H9 (cell line): ENCODE measurements around the gene ADAMTS17. TPM values are rescaled to one million over a fixed set of nuclear protein-coding genes. Genes with fewer than 3 reads are reported as not detected.

ENCODE experiments used
- DNase-seq: peaks from one replicate; pipeline ENCODE4 v3.0.0-alpha.2; 2017
- H2AFZ ChIP-seq: one replicate; pipeline ENCODE4 v1.6.1; 2013; ENCODE audit warnings: mild to moderate bottlenecking, low read length, control low read depth, moderate library complexity
- H2AK5ac ChIP-seq: 2 replicates; pipeline ENCODE4 v1.6.1; 2013; ENCODE audit warnings: low read length, control low read depth, mixed read lengths; ENCODE audit not compliant: insufficient read length
- H2BK120ac ChIP-seq: one replicate; pipeline ENCODE4 v1.6.1; 2013; ENCODE audit warnings: low read depth, mild to moderate bottlenecking, low read length, control low read depth, inconsistent platforms; ENCODE audit not compliant: poor library complexity, severe bottlenecking
- H2BK12ac ChIP-seq: 2 replicates; pipeline ENCODE4 v1.6.1; 2013; ENCODE audit warnings: low read length, control low read depth, mixed read lengths, low read depth; ENCODE audit not compliant: insufficient read length
- H2BK15ac ChIP-seq: 2 replicates; pipeline ENCODE4 v1.6.1; 2013; ENCODE audit warnings: low read depth, low read length, control low read depth
- H2BK20ac ChIP-seq: one replicate; pipeline ENCODE4 v1.6.1; 2013; ENCODE audit warnings: low read depth, mild to moderate bottlenecking, low read length, control low read depth, inconsistent platforms; ENCODE audit not compliant: poor library complexity, severe bottlenecking
- H2BK5ac ChIP-seq: 2 replicates; pipeline ENCODE4 v1.6.1; 2013; ENCODE audit warnings: low read length, control low read depth, mixed read lengths; ENCODE audit not compliant: insufficient read length
- H3K14ac ChIP-seq: 2 replicates; pipeline ENCODE4 v1.6.1; 2013; ENCODE audit warnings: low read length, control low read depth; ENCODE audit not compliant: insufficient read depth
- H3K18ac ChIP-seq: 2 replicates; pipeline ENCODE4 v1.6.1; 2013; ENCODE audit warnings: low read depth, mild to moderate bottlenecking, mixed read lengths, low read length, control low read depth; ENCODE audit not compliant: insufficient read length
- H3K23ac ChIP-seq: 2 replicates; pipeline ENCODE4 v1.6.1; 2013; ENCODE audit warnings: low read length, control low read depth, mixed read lengths, low read depth; ENCODE audit not compliant: insufficient read length
- H3K23me2 ChIP-seq: 2 replicates; pipeline ENCODE4 v1.6.1; 2013; ENCODE audit warnings: low read depth, mild to moderate bottlenecking, mixed read lengths, low read length, control low read depth; ENCODE audit not compliant: insufficient read length, poor library complexity, severe bottlenecking
- H3K27ac ChIP-seq: 2 replicates; pipeline ENCODE4 v1.5.1; 2013; ENCODE audit warnings: low read length, control low read depth, mixed read lengths, low read depth; ENCODE audit not compliant: insufficient read length
- H3K27me3 ChIP-seq: 2 replicates; pipeline ENCODE4 v1.6.1; 2013; ENCODE audit warnings: low read length, control low read depth, inconsistent platforms; ENCODE audit not compliant: insufficient read depth
- H3K4ac ChIP-seq: 2 replicates; pipeline ENCODE4 v1.6.1; 2013; ENCODE audit warnings: low read depth, mild to moderate bottlenecking, control low read depth, inconsistent platforms, low read length, moderate library complexity
- H3K4me1 ChIP-seq: 2 replicates; pipeline ENCODE4 v1.6.1; 2013; ENCODE audit warnings: low read length, control low read depth, inconsistent platforms; ENCODE audit not compliant: insufficient read depth
- H3K4me2 ChIP-seq: 2 replicates; pipeline ENCODE4 v1.6.1; 2013; ENCODE audit warnings: low read length, control low read depth, mixed read lengths; ENCODE audit not compliant: insufficient read length, insufficient read depth
- H3K56ac ChIP-seq: 2 replicates; pipeline ENCODE4 v1.6.1; 2013; ENCODE audit warnings: low read depth, mild to moderate bottlenecking, mixed read lengths, low read length, control low read depth; ENCODE audit not compliant: insufficient read length
- H3K79me1 ChIP-seq: 2 replicates; pipeline ENCODE4 v1.6.1; 2013; ENCODE audit warnings: low read depth, mild to moderate bottlenecking, moderate library complexity, low read length, control low read depth, inconsistent platforms; ENCODE audit not compliant: insufficient read depth, poor library complexity, severe bottlenecking
- H3K79me2 ChIP-seq: 2 replicates; pipeline ENCODE4 v1.6.1; 2013; ENCODE audit warnings: low read length, control low read depth, inconsistent platforms; ENCODE audit not compliant: insufficient read depth
- H3K9ac ChIP-seq: 2 replicates; pipeline ENCODE4 v1.6.1; 2013; ENCODE audit warnings: low read length, control low read depth, mixed read lengths; ENCODE audit not compliant: insufficient read length; ENCODE audit errors: extremely low read depth
- H3K9me3 ChIP-seq: one replicate; pipeline ENCODE4 v1.6.1; 2013; ENCODE audit warnings: low read depth, low read length, inconsistent platforms; ENCODE audit not compliant: control insufficient read depth
- H3T11ph ChIP-seq: one replicate; pipeline ENCODE4 v1.6.1; 2013; ENCODE audit warnings: mild to moderate bottlenecking, low read length, control low read depth, inconsistent platforms
- H4K20me1 ChIP-seq: one replicate; pipeline ENCODE4 v1.6.1; 2013; ENCODE audit not compliant: control insufficient read depth, insufficient read length, insufficient read depth
- H4K5ac ChIP-seq: 2 replicates; pipeline ENCODE4 v1.6.1; 2013; ENCODE audit warnings: low read depth, mild to moderate bottlenecking, mixed read lengths, low read length, control low read depth; ENCODE audit not compliant: insufficient read length
- H4K8ac ChIP-seq: replicated peaks from 2 replicates; pipeline ENCODE4 v1.6.1; 2013; ENCODE audit warnings: low read length, control low read depth, mixed read lengths, low read depth; ENCODE audit not compliant: insufficient read length
- H4K91ac ChIP-seq: 2 replicates; pipeline ENCODE4 v1.6.1; 2013; ENCODE audit warnings: low read depth, mild to moderate bottlenecking, moderate library complexity, mixed read lengths, low read length, control low read depth; ENCODE audit not compliant: insufficient read length
- H3K27ac Mint-ChIP-seq, 3 experiments: 2 replicates in 2 of 3; 3 replicates in 1 of 3; pipeline ENCODE4 v1.8.0; 2020 to 2021; ENCODE audit warnings: mixed read lengths in 3 of 3, mild to moderate bottlenecking in 1 of 3, moderate library complexity in 1 of 3
- H3K27me3 Mint-ChIP-seq: 2 replicates; pipeline ENCODE4 v1.8.0; 2021; ENCODE audit warnings: low read depth, mild to moderate bottlenecking, moderate library complexity, mixed read lengths
- H3K36me3 Mint-ChIP-seq, 3 experiments: 2 replicates in 2 of 3; 3 replicates in 1 of 3; pipeline ENCODE4 v1.8.0; 2020 to 2021; ENCODE audit warnings: low read depth in 3 of 3, mixed read lengths in 3 of 3; ENCODE audit not compliant: insufficient read depth in 1 of 3
- H3K4me1 Mint-ChIP-seq, 2 experiments: 2 replicates each; pipeline ENCODE4 v1.8.0; 2020; ENCODE audit warnings: mixed read lengths in 2 of 2
- H3K4me3 Mint-ChIP-seq, 2 experiments: 2 replicates in 1 of 2; 3 replicates in 1 of 2; pipeline ENCODE4 v1.8.0; 2020 to 2021; ENCODE audit warnings: mild to moderate bottlenecking in 2 of 2, mixed read lengths in 2 of 2, moderate library complexity in 1 of 2
- H3K9me3 Mint-ChIP-seq, 2 experiments: 2 replicates in 1 of 2; 3 replicates in 1 of 2; pipeline ENCODE4 v1.8.0; 2020; ENCODE audit warnings: mild to moderate bottlenecking in 2 of 2, mixed read lengths in 2 of 2, moderate library complexity in 1 of 2
- CTCF ChIP-seq: fragments of 200-600 bp; sonication (generic); conservative IDR thresholded peaks from 3 replicates; pipeline ENCODE4 v1.8.0; 2021; ENCODE audit warnings: antibody characterized with exemption, mild to moderate bottlenecking
- WGBS: extraction: QIAGEN DNeasy Blood & Tissue Kit; methylation state at CpG from one replicate; pipeline ENCODE4 v1.1.7; 2013; ENCODE audit warnings: missing lambda C conversion rate, low lambda C conversion rate, mixed read lengths; ENCODE audit not compliant: insufficient read length; ENCODE audit errors: extremely low coverage; 5-methylcytosine and 5-hydroxymethylcytosine counted together
- total RNA-seq: library from RNA; stranded (reverse); gene quantifications from 2 replicates; pipeline ENCODE4 v1.2.1, GENCODE V29; 2021

Gene ADAMTS17
- total RNA-seq, 1 experiment from 2014 or later = 2.9 TPM

- Histone ChIP-seq H3K56ac (no peak overlapping the region), H3K79me1 (no peaks in the 10 kb centered on the region), H2BK20ac (no peak overlapping the region), H2BK120ac (no peak overlapping the region), H3T11ph (no peak overlapping the region), H2AK5ac (no peak overlapping the region), H3K4ac (no peak overlapping the region), H4K8ac (no peak overlapping the region), H3K9me3 (no peaks in the 10 kb centered on the region), H4K20me1 (no peaks in the 10 kb centered on the region), H3K23me2 (no peaks in the 10 kb centered on the region), H3K27ac (no peak overlapping the region), H3K4me1 (peaks cover 5% of the 10 kb centered on the region; the same call in 1 of the 2 replicates), H3K79me2 (no peaks in the 10 kb centered on the region), H4K91ac (no peak overlapping the region), H2BK15ac (no peak overlapping the region), H2BK12ac (no peak overlapping the region), H3K14ac (no peak overlapping the region), H3K27me3 (no peaks in the 10 kb centered on the region), H4K5ac (no peak overlapping the region), H2BK5ac (no peak overlapping the region), H3K4me2 (no peak overlapping the region), H3K23ac (no peak overlapping the region), H2AFZ (no peak overlapping the region), H3K18ac (no peak overlapping the region), H3K9ac (no peak overlapping the region)
- DNase-seq = no peak
- no CpG with 5 or more reads among the region's 9 CpGs for WGBS
- Mint-ChIP-seq H3K4me3 (no peak overlapping the region), H3K27ac (peak overlapping the region in 1 of 3 experiments; percentile 22; a peak in 1 of 7 replicates), H3K36me3 (peaks cover 6 to 8% (median 7%) of the 10 kb centered on the region in 3 experiments; a peak in 6 of 7 replicates), H3K27me3 (peaks cover 12% of the 10 kb centered on the region), H3K9me3 (peaks cover 6 to 15% of the 10 kb centered on the region in 2 experiments), H3K4me1 (peaks cover 35 to 42% of the 10 kb centered on the region in 2 experiments)
- TF ChIP-seq CTCF = no peak
Measured at GRCh38 chr15:99986297-99987118, 355.3 kb downstream of the ADAMTS17 start.
